Measurements from ENCODE around the gene TTF2.

GRCh38 chr1:117136749-117137148 is 76.6 kb downstream of the TTF2 start:
- no peak for TF ChIP-seq CTCF (IDR thresholded peaks at IDR 0.05)
- no peak for TF ChIP-seq POLR2A (IDR thresholded peaks at IDR 0.05)
- TF ChIP-seq EP300 (IDR thresholded peaks at IDR 0.05), result no peak
